ENCODE results near the gene GNPAT.

- TF ChIP-seq CTCF (conservative IDR thresholded peaks at IDR 0.05; ENCODE audit: low read depth, low read length) (no peak), EZH2 (IDR thresholded peaks at IDR 0.05; ENCODE audit: borderline replicate concordance, low read depth, low read length, poor library complexity, severe bottlenecking) (no peak)
Observed at GRCh38 chr1:231236208-231236591, 4.8 kb upstream of the GNPAT start.
